ENCODE measurements around the gene BLACAT1. TPM values are rescaled to one million over a fixed set of nuclear protein-coding genes. Genes with fewer than 3 reads are reported as not detected.
A peak's percentile ranks its signal among the peaks of the same experiment; 100 is the strongest.

The BLACAT1 gene
- total and polyA plus RNA-seq, 2 of the 8 experiments (the other 6 are each of a cell fraction or from before 2014, with no cell fraction given) = 3.5 to 10.5 TPM

DNA sequence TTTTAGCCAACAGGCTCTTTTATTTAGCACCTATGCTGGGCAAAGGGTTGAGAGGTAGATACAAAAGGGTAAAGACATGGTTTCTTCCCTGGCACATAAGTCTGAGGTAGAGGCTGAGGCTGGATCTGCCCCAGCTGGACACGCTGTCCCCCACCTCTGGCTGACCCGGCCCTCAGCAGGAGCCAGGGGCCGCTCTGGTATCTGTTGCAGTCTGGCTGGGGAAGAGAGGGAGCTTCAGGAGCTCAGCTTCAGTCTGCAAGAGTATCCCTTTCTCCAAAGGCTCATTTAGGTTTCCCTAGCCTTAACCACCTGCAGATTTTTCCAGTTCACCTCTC, 14.2 kb downstream of the BLACAT1 start:
- ChIA-PET POLR2A (ENCODE audit: partially characterized antibody) (interaction anchor here (0.7 to 13.3 kb wide), 7 partner anchors 9 to 43 kb away, joined by 3 to 220 read pairs (median 4); partner anchors contain the start of gene BLACAT1), CTCF (ENCODE audit: partially characterized antibody) (interaction anchor here (0.8 to 30.2 kb wide), 11 partner anchors 12 to 217 kb away, joined by 3 to 767 read pairs (median 7); partner anchors contain the start of genes BLACAT1 and LEMD1)
- DNase-seq (ENCODE audit: low read depth in 1 of 2, low spot score in 2 of 2) = no peak
- H2AFZ ChIP-seq (ENCODE audit: low read length) = no peak overlapping the region
- H3K56ac ChIP-seq (replicated peaks; ENCODE audit: insufficient read length, low read depth, low read length) = no peak overlapping the region
- H3K18ac ChIP-seq (ENCODE audit: extremely low read depth, low read length) = peak overlapping the region; percentile 79
- FAIRE-seq = no peak
- H3K27me3 ChIP-seq (replicated peaks in 1 of 4; ENCODE audit: control insufficient read depth in 3 of 4, extremely low read depth in 1 of 4, insufficient read depth in 3 of 4, low read length in 3 of 4) = peaks cover 0 to 5% (median 2%) of the 10 kb centered on the region in 4 experiments; a peak in 1 of 7 replicates
- TF ChIP-seq CTCF (IDR thresholded peaks at IDR 0.05; ENCODE audit: control extremely low read depth in 1 of 3, insufficient read depth in 1 of 3, low read depth in 1 of 3, low read length in 3 of 3) (no peak), GABPA (IDR thresholded peaks at IDR 0.05; ENCODE audit: borderline replicate concordance, insufficient read depth, low read length) (no peak), EGR1 (IDR thresholded peaks at IDR 0.05; ENCODE audit: borderline replicate concordance, low read depth, low read length) (no peak), EP300 (IDR thresholded peaks at IDR 0.05; ENCODE audit: borderline replicate concordance in 1 of 2, low read depth in 2 of 2, low read length in 2 of 2) (no peak), BCL11A (IDR thresholded peaks at IDR 0.05; ENCODE audit: low read depth in 2 of 2, low read length in 2 of 2) (no peak), CBX5 (IDR thresholded peaks at IDR 0.05; ENCODE audit: low read depth, low read length) (no peak), SP4 (IDR thresholded peaks at IDR 0.05; ENCODE audit: low read length) (no peak), NANOG (IDR thresholded peaks at IDR 0.05; ENCODE audit: insufficient read depth, low read depth, low read length, poor library complexity, severe bottlenecking) (no peak), MAX (IDR thresholded peaks at IDR 0.05) (no peak)
- H4K20me1 ChIP-seq (replicated peaks in 1 of 2; ENCODE audit: control insufficient read depth in 1 of 2, insufficient read depth in 2 of 2, low read length in 2 of 2) = peaks cover 0 to 2% of the 10 kb centered on the region in 2 experiments
- H3K9ac ChIP-seq (replicated peaks in 1 of 4; ENCODE audit: extremely low read depth in 1 of 4, low read depth in 3 of 4, low read length in 3 of 4) = no peak overlapping the region
- peaks cover 0 to 3% (median 0%) of the 10 kb centered on the region in 4 experiments; a peak in 2 of 8 replicates for H3K36me3 ChIP-seq (ENCODE audit: control insufficient read depth in 2 of 4, insufficient read depth in 4 of 4, low read length in 3 of 4)
- no peak overlapping the region for H3K23ac ChIP-seq (ENCODE audit: insufficient read length)
- H3K23me2 ChIP-seq (ENCODE audit: low read depth, low read length) = 0 out of 2 replicates have a peak, but pooled peaks cover 2% of the 10 kb centered on the region
- H4K5ac ChIP-seq (ENCODE audit: insufficient read length, low read depth, low read length) = no peak overlapping the region
- no peaks in the 10 kb centered on the region for H3K79me2 ChIP-seq (ENCODE audit: control insufficient read depth in 1 of 2, insufficient read depth in 2 of 2, low read length in 2 of 2)
- peak overlapping the region; percentile 93; the same call in 1 of the 2 replicates for H2AK5ac ChIP-seq (ENCODE audit: low read depth, low read length)
- H2BK120ac ChIP-seq (replicated peaks; ENCODE audit: low read depth, low read length) = no peak overlapping the region
- H3K9me3 ChIP-seq (ENCODE audit: insufficient read depth in 2 of 2, low read depth in 1 of 2, low read length in 1 of 2) = no peaks in the 10 kb centered on the region
- no peak overlapping the region for H3K14ac ChIP-seq (ENCODE audit: insufficient read length)
- peak overlapping the region; percentile 93; the same call in 1 of the 2 replicates for H2BK12ac ChIP-seq (ENCODE audit: low read depth, low read length)
- peak overlapping the region; percentile 3 for H4K91ac ChIP-seq (replicated peaks; ENCODE audit: insufficient read length, low read length)
- peaks cover 49 to 75% (median 63%) of the 10 kb centered on the region in 4 experiments for H3K4me1 ChIP-seq (replicated peaks in 1 of 4; ENCODE audit: control insufficient read depth in 3 of 4, insufficient read depth in 4 of 4, low read length in 3 of 4)
- 0 out of 2 replicates have a peak overlapping the region, but pooled peaks have one; percentile 93 for H2BK20ac ChIP-seq (ENCODE audit: low read length)
- H2BK15ac ChIP-seq (ENCODE audit: low read length) = peak overlapping the region; percentile 95
- H3K4me2 ChIP-seq (ENCODE audit: insufficient read depth in 1 of 2, low read depth in 2 of 2, low read length in 2 of 2) = peak overlapping the region; percentile 25 to 36; a peak in 2 of 4 replicates
- no peak overlapping the region for H3K4ac ChIP-seq (replicated peaks; ENCODE audit: insufficient read length, low read depth, low read length)
- peak overlapping the region; percentile 73; the same call in 1 of the 2 replicates for H2BK5ac ChIP-seq (ENCODE audit: low read depth, low read length)
- H4K8ac ChIP-seq (ENCODE audit: extremely low read depth, insufficient read depth, low read length) = no peak overlapping the region
- H3K4me3 ChIP-seq (ENCODE audit: extremely low read depth in 1 of 4, insufficient read depth in 2 of 4, low read depth in 3 of 4, low read length in 4 of 4) = no peak overlapping the region; a peak in 1 of 8 replicates
- H3K79me1 ChIP-seq (ENCODE audit: low read depth, low read length) = peaks cover 2% of the 10 kb centered on the region; the same call in 1 of the 2 replicates
- 54% methylated on average over 3 of the region's 3 CpGs; no CpG with 5 or more reads in 1 of the 2 experiments for WGBS, 2 experiments (ENCODE audit: extremely low coverage in 1 of 2, insufficient coverage in 1 of 2, insufficient read length in 1 of 2, insufficient replicate concordance in 2 of 2, low coverage in 1 of 2, low lambda C conversion rate in 2 of 2, missing lambda C conversion rate in 1 of 2)
- no peak overlapping the region for H3K27ac ChIP-seq (ENCODE audit: low read depth, low read length)
